Inflammatory macrophage (primary cell): Measurements from ENCODE around the gene NR5A1.

ENCODE experiments used
- DNase-seq, 2 donors: peaks; one replicate each; pipeline ENCODE4 v3.0.0-alpha.2; 2020 to 2022

NR5A1 gene

GRCh38 chr9:124457079-124457886, 49.9 kb downstream of the NR5A1 start:
- no peak for DNase-seq

DNA sequence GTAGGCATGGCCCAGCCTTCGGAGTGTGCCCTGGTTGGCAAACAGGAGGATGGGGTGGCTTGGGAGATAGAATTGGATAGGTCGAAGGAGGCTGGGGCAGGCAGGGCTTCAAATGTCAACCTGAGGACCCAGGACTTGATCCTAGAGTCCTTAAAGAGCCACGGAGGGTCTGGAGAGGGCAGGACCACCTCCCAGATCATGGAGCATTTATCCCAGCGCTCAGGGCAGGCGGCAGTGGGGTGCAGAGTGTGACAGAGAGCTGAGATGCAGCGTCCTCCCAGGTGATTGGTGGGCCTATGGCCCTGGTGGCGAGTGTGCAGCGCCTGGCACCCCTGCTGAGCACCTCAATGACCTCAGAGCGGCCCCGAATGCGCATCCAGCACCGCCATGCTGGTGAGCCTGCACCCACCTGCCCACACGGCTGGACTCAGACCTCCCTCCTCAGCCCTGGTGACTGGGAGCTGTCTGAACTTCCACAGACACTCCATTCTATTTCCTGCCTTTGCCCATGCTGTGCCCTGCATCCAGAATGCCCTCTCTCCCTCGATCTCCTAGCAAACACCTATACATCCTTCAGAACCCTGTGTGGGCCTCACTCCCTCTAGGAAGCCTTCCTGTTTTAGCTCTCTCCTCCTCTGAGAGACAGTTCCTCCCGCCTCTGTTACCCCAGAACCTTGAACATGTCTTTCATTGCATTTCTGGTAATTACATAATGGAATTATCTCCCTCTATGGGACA, 50.7 kb downstream of the NR5A1 start:
- no peak for DNase-seq

DNA sequence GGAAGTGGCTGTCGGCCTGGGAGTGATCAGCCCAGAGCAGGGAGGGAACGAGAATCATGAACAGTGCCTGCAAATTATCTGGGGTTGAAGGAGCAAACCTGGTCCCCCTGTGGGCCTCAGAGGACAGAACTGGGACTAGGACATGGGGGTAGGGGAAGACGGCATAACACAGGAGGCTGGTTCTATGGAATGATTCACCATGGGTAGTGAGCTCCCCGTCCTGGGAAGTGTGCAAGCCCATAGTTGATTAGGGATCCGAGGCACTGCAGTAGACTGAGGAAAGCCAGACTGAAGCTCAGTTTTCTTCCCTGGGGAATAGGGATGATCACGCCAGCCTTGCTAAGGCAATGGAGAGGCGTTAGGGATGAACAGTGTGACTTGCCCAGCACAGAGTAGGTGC, 51.4 kb downstream of the NR5A1 start:
- DNase-seq = no peak

- no peak for DNase-seq
These were observed 52.3 kb downstream of the NR5A1 start for GRCh38 chr9:124454791-124455443.

DNA sequence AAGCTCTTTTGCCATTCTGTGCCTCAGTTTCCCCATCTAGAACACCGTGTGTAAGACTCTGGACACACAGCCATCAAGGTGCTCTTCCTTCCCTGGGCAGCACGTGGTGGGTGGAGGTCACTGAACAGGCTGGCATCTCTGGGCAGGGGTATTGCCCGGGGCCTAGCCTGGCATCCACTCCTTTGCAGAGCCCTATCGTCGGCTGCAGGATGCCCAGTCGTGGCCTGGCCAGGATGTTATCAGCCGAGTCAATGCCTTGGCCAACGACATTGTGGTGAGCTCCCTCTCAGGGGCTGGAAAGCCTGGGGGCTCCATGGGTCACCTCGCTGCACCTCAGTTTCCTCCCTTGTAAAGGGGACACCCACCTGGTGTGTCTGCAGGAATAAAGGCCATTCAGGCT, 52.9 kb downstream of the NR5A1 start:
- DNase-seq = no peak

GRCh38 chr9:124453586-124454191, 53.5 kb downstream of the NR5A1 start:
- no peak for DNase-seq

DNA sequence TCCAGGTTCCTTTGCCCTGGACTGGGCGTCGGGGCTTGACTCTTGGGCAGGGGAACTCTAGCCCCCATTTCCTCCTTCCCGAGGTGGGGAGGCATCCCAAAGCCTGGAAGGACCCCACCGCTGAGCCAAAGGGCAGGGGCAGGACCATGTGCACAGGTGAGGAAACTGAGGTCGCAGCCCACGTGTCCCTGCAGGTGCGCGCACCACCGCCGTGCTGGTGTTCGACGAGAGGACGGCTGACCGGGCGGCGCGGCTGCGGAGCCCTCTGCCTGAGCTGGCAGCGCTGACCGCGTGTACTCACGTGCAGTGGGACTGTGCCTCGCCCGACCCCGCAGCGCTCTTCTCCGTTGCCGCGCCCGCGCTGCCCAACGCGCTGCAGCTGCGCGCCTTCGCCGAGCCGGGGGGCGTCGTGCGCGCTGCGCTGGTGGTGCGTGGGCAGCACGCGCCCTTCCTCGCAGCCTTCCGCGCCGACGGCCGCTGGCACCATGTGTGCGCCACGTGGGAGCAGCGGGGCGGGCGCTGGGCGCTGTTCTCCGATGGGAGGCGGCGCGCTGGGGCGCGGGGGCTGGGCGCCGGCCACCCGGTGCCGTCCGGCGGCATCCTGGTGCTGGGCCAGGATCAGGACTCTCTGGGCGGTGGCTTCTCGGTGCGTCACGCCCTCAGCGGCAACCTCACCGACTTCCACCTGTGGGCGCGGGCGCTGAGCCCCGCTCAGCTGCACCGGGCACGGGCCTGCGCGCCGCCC, 54.2 kb downstream of the NR5A1 start:
- DNase-seq = no peak

DNA sequence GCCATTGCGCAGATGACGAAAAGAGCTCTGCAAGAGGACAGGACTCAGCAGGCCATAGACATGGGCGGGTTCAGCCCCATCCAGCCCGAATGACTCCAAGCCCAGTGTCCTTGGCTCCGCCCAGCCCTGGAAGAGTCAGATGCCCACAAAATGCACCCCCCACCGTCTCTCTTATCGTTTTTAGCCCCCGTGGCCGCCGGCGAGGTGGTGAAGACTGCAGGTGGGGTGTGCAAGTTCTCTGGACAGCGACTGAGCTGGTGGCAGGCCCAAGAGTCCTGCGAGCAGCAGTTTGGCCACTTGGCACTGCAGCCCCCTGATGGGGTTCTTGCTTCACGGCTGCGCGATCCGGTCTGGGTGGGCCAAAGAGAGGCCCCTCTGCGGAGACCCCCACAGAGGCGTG, 54.9 kb downstream of the NR5A1 start:
- DNase-seq = no peak

DNA sequence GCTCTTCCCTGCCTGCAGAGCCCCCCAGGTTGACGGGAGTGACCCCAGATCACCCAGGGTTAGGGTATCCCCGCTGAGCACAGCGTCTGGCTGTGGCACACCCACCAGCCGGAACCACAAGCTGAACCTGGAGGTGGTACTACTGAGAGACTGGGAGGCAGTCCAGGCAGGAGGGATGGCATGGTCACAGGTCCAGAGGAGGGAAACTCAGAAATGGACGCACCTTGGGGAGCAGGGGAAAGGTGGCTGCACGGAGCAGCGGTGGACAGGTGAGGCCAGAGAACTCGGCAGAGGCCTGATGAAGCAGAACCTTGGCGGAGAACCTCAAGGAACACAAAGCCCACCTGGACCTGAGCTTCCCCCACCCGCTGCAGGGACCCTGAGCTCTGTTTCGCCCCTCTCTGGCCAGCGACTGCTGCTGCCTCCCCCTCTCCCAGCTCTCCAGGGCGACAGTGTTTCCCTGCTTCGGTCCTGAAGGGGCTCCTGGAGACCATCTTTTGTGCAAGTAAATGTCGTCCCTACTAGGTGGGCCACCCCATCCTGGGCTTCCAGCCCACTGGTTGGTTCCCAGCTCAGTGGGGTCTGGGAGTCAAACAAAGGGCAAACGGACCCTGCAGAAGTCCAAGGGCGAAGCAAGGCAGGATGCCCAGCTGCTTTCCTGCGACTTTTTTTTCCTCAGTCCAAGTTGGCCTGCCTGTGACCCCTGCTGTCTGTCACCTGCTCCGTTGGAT, 56.1 kb downstream of the NR5A1 start:
- no peak for DNase-seq

GRCh38 chr9:124450241-124450924, 56.8 kb downstream of the NR5A1 start, which contains the start of gene ADGRD2:
Gene ADGRD2 (plus strand): TSS chr9:124450451. CDS start chr9:124451667, 1,216 bp downstream.
- DNase-seq = no peak

- no peak for DNase-seq
These were observed 57.6 kb downstream of the NR5A1 start for GRCh38 chr9:124449381-124450151.

GRCh38 chr9:124448019-124448418, 59.2 kb downstream of the NR5A1 start:
- no peak for DNase-seq

DNA sequence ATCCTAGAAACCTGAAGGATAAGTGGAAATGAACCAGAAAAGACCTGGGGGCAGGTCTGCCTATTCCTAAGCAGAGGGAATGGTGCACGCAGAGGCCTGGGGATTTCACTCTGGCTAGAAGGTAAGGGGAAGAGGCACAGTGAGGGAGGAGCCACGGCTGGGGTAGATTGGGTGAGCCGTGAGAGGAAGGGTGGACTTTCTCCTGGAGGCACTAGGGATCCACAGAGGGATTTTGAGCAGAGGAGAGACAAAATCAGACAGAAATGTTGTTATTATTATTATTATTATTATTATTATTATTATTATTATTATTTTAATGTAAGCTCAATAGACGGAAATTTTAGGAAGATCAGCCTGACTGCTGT, 59.9 kb downstream of the NR5A1 start:
- DNase-seq = no peak

DNA sequence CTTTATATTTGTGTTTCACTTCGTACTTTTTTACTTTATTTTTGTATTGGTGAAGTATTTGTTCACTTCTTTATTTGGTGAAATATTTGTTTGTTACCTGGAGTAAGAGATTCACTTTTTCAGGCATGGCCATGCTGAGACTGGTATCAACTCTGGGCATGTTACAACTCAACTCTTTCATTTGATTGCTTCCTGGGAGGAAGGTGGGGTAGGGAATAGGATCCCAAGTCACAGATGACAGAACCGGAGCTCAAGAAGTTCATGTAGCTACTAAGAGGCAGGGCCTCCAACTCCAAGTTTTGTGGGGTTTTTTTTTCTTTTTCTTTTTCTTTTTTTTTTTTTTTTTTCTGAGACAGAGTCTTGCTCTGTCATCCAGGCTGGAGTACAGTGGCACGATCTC, 63.0 kb downstream of the NR5A1 start:
- DNase-seq = no peak

GRCh38 chr9:124443625-124444024, 63.6 kb downstream of the NR5A1 start:
- no peak for DNase-seq

GRCh38 chr9:124442826-124443225, 64.4 kb downstream of the NR5A1 start:
- DNase-seq = no peak

DNA sequence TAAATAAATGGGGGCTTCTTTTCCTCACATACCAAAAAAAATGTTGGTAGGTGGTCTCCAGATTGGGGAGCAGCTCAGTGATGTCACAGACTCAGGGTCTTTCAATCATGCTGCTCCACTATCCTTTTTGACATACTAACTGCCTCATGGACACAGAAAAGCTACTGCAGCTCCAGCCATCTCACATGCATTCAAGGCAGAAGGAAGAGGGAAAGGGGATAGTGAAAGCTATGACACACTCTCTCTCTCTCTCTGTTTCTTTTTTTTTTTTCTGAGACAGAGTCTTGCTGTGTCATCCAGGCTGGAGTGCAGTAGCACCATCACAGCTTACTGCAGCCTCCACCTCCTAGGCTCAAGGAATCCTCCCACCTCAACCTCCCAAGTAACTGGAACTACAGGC, 64.8 kb downstream of the NR5A1 start:
- no peak for DNase-seq

DNA sequence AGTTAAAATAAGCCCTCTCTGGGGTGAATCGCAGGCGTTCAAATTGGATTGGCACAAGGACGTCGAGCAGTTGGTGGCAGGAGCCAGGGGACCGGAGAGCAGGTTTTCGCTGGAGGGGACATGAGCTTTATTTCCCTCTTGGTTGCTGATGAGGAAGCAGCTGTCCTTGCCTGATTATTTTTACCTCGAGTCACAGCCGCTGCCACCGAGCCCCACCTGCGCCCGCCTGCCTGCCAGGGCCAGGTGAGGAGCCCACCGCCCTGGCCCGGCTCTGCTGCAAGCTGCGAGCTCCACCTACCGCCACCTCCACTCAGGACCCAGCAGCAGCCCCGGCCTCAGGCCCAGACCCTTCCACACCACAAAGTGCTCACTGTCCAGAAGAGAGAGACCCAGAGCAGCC, 65.9 kb downstream of the NR5A1 start:
- no peak for DNase-seq

GRCh38 chr9:124440786-124441185, 66.4 kb downstream of the NR5A1 start:
- no peak for DNase-seq

- no peak for DNase-seq
These were observed 67.4 kb downstream of the NR5A1 start for GRCh38 chr9:124439686-124440243.
